Measurements from ENCODE around the gene MCCD1.

DNA sequence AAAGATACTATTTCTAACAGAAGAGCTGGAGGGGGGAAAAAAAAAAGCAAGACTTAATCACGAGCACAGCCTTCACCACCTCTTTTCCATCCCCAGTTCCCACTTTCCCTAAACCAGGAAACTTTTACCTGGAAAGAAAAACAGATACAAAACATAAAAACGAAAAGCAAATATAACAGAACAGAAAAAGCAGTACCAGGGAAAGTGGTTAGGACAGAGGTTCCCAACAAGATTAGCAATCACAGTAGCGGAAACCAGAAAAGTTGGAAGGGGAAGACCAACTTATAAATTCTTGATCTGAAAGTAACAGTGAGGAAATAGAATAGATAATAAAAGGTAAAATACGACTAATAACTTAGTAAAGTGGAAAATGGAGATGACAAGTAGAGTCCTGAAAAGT lies 11.9 kb downstream of the MCCD1 start:
- TF ChIP-seq CTCF (IDR thresholded peaks at IDR 0.05) (no peak), STAT6 (CRISPR knock-in tag; conservative IDR thresholded peaks at IDR 0.05; ENCODE audit: low read depth) (no peak), ELF4 (CRISPR knock-in tag; IDR thresholded peaks at IDR 0.05; ENCODE audit: low read depth) (no peak), FOXP1 (CRISPR knock-in tag; IDR thresholded peaks at IDR 0.05; ENCODE audit: borderline replicate concordance) (no peak), SP1 (CRISPR knock-in tag; conservative IDR thresholded peaks at IDR 0.05) (no peak), JUN (CRISPR knock-in tag; IDR thresholded peaks at IDR 0.05) (no peak), ATF2 (CRISPR knock-in tag; IDR thresholded peaks at IDR 0.05; ENCODE audit: borderline replicate concordance, low read depth) (no peak), NFYB (CRISPR knock-in tag; conservative IDR thresholded peaks at IDR 0.05; ENCODE audit: low read depth) (no peak), AFF4 (CRISPR knock-in tag; IDR thresholded peaks at IDR 0.05; ENCODE audit: borderline replicate concordance) (no peak), RORB (CRISPR knock-in tag; IDR thresholded peaks at IDR 0.05) (no peak), GRHL2 (CRISPR knock-in tag; IDR thresholded peaks at IDR 0.05; ENCODE audit: insufficient replicate concordance, severe bottlenecking) (no peak)
- TF ChIP-seq, protein P1, sequence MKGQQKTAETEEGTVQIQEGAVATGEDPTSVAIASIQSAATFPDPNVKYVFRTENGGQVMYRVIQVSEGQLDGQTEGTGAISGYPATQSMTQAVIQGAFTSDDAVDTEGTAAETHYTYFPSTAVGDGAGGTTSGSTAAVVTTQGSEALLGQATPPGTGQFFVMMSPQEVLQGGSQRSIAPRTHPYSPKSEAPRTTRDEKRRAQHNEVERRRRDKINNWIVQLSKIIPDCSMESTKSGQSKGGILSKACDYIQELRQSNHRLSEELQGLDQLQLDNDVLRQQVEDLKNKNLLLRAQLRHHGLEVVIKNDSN (CRISPR knock-in tag; IDR thresholded peaks at IDR 0.05), result no peak
